A549 treated with GW870086 at 1 μM for 4 hours (cell line): ENCODE results near the gene LIN9. TPM values are rescaled to one million over a fixed set of nuclear protein-coding genes. Genes with fewer than 3 reads are reported as not detected.

ENCODE experiments used
- total RNA-seq: library from RNA; stranded (reverse); fragments of 200-300 nt; extraction: Qiagen RNA extraction; gene quantifications from 5 replicates; pipeline ENCODE4 v1.2.3, GENCODE V29; 2022; ENCODE audit warnings: low read depth

Gene LIN9, protein sequence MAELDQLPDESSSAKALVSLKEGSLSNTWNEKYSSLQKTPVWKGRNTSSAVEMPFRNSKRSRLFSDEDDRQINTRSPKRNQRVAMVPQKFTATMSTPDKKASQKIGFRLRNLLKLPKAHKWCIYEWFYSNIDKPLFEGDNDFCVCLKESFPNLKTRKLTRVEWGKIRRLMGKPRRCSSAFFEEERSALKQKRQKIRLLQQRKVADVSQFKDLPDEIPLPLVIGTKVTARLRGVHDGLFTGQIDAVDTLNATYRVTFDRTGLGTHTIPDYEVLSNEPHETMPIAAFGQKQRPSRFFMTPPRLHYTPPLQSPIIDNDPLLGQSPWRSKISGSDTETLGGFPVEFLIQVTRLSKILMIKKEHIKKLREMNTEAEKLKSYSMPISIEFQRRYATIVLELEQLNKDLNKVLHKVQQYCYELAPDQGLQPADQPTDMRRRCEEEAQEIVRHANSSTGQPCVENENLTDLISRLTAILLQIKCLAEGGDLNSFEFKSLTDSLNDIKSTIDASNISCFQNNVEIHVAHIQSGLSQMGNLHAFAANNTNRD
- total RNA-seq: 5.7 to 7.8 TPM (median 7.4 TPM) in 5 replicates

DNA sequence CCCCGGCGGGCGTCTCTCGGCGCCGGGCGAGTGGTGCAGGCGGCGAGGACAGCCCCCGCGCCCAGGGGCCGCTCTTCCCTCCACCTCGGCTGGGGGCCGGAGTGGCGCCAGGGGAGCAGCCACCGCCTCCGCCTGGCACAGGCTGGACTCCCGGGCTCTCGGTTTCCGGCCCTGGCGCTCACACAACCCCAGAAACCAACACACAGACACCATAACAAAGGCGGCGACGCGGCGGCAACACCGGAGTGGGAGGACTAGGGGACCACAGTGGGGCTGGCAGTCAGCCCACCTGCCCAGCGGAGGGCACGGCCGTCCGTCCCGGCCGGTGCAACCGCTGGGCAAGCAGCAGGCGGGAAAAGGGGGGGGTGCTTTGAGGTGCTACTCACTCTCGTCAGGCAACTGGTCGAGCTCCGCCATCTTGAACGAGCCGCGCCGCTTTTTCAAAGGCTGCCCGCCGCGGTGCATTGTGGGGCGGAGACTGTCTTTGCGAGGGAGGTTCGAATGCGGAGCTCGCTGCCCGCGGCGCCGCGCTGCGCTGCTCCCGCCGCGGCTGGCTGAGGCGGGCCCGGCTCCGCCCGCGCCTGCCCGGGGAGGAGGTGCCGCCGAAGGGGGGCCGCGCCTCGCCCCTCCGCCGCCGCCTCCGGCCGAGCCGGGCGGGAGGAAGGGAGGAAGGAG, at the start of gene LIN9:
Gene LIN9, minus strand, starts transcription at position 442 of the 675 bp plus-strand sequence. Its CDS starts 25 bp downstream, at position 417.

DNA sequence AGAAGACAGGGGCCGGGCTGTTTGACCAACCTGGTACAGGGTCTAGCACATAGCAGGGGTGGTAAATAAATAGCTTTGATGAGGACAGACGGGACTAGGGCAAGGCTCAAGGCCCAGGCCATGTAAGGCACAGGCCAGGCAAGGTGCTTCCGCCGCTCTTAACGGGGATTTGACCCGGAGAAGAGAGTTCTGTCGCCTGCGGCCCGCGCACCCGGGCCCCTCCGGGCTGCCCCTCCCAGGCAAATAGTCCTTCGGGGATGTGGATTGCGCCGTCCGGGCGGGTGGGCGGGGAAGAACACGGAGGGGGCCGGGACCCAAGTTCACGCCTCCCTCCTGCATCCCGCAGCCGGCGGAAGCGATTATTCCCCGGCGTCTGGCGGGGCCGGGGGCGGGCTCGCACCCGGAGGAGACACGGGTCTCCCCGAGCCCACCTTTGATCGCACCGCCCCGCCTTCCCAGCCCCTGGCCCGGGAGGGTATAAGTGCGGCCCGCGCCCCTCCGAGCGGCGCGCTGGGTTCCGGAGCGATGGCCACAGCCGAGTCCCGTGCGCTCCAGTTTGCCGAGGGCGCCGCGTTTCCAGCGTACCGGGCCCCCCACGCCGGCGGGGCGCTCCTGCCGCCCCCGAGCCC, 85.7 kb downstream of the LIN9 start, which contains the start of gene MIXL1:
Gene MIXL1, plus strand, starts transcription at position 508 of the 629 bp plus-strand sequence. Its CDS starts 18 bp downstream, at position 526.

DNA sequence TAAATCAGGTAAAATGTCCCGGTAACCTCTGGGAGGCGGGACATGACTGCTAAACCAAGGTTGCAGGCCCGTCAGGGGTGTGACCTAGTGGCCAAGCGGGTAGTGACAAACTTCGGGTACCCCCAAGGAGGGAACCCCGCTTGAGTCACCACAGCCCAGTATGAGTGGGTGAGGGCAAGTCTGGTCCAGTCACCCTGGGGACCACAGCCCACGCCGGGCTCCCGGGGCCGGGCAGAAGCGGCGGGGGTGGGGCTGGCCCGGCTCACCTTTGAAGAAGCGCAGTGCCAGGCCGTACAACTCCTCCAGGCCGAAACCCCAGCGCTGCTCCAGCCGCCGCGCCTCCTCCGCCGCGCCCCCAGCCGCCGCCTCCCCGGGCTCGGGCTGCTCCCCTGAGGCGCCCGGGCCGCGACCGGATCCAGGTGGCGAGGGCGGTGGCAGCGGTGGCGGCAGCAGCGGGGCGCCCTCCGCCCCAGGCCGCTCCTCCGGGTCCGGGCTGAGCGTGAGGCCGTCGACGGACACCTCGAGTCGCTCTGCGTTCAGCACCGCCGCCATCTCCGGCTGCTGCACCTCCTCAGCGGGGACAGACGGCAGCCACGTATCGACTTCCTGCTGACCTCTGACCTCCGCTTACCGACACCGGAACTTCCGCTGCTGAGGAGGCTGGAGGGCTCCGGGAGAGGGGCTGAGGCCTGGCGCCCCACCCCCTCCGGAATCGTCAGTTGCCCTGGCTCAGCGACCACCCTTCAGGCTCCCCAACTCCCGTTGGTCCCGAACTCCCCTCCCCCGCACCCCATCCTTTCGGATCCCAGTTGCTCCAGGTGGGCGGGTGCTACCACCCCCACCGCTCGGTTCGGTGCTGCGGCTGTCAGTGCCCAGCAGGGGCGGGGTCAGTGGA, 122.6 kb downstream of the LIN9 start, which contains the start of gene ACBD3:
Gene ACBD3, minus strand, starts transcription at position 618 of the 895 bp plus-strand sequence. Its CDS starts 66 bp downstream, at position 552.

Other genes with a start within 250 kb of the LIN9 start
- 406 to 451 TPM (median 427 TPM) in 5 replicates for gene H3-3A, start 246.4 kb downstream of the LIN9 start, total RNA-seq
- gene ACBD3, start 122.4 kb downstream of the LIN9 start, total RNA-seq: 20.3 to 29.9 TPM (median 25.1 TPM) in 5 replicates
- not detected in 5 replicates for gene MIXL1, start 85.5 kb downstream of the LIN9 start, total RNA-seq
- gene PARP1, start 98.9 kb upstream of the LIN9 start, total RNA-seq: 94.3 to 122 TPM (median 112 TPM) in 5 replicates
- not detected in 5 replicates for gene STUM, start 239.6 kb upstream of the LIN9 start, total RNA-seq